Activated CD8-positive, alpha-beta memory T cell treated with anti-CD3 and anti-CD28 coated beads, Interleukin-2, amount 10 ng/mL, durations not matched to agents 7 days and 5 days (primary cell): ENCODE results near the gene PRSS53. TPM values are rescaled to one million over a fixed set of nuclear protein-coding genes. Genes with fewer than 3 reads are reported as not detected.

Experiments used
- ATAC-seq: fragments of 150-1000 bp; cut with Tn5 transposase; one replicate; pipeline ENCODE4 v1.10.0; 2021; ENCODE audit warnings: moderate library complexity
- CTCF ChIA-PET: fragments of 350-600 bp; sonication (Branson Sonifier 250); formaldehyde crosslinking; loops from one replicate; lab custom pipeline; 2021; ENCODE audit warnings: antibody characterized with exemption; lab: Charles Lee
- DNase-seq: peaks from one replicate; pipeline ENCODE4 v3.0.0-alpha.2; 2020
- H3K27ac Mint-ChIP-seq: one replicate; pipeline ENCODE4 v1.8.0; 2021; ENCODE audit warnings: mild to moderate bottlenecking, mixed read lengths
- H3K27me3 Mint-ChIP-seq: one replicate; pipeline ENCODE4 v1.8.0; 2021; ENCODE audit warnings: mixed read lengths
- H3K36me3 Mint-ChIP-seq: one replicate; pipeline ENCODE4 v1.8.0; 2021; ENCODE audit warnings: mild to moderate bottlenecking, mixed read lengths
- H3K4me1 Mint-ChIP-seq: one replicate; pipeline ENCODE4 v1.8.0; 2021; ENCODE audit warnings: mixed read lengths
- H3K4me3 Mint-ChIP-seq: one replicate; pipeline ENCODE4 v1.8.0; 2021; ENCODE audit warnings: mild to moderate bottlenecking, moderate library complexity, mixed read lengths
- H3K9me3 Mint-ChIP-seq: one replicate; pipeline ENCODE4 v1.8.0; 2022; ENCODE audit warnings: low read depth, mixed read lengths
- total RNA-seq, 2 experiments: library from RNA; stranded (reverse); gene quantifications; one replicate each; pipeline ENCODE4 v1.2.3, GENCODE V29; 2021

Gene PRSS53
- total RNA-seq, 2 experiments from 2014 or later: 5.3 to 6.6 TPM

- no peaks in the 10 kb centered on the region for H3K9me3 Mint-ChIP-seq
- H3K27ac Mint-ChIP-seq: no peak overlapping the region
- DNase-seq (no peak), ATAC-seq (no peak)
- H3K4me3 Mint-ChIP-seq: no peak overlapping the region
- peaks cover 11% of the 10 kb centered on the region for H3K4me1 Mint-ChIP-seq
- H3K36me3 Mint-ChIP-seq: peaks cover 10% of the 10 kb centered on the region
- no peaks in the 10 kb centered on the region for H3K27me3 Mint-ChIP-seq
- CTCF ChIA-PET: interaction anchor here (1.4 to 1.5 kb wide), 2 partner anchors 33 to 100 kb away, joined by 3 to 4 read pairs; partner anchors contain the start of genes HSD3B7 and KAT8
Observed at GRCh38 chr16:31084584-31085302, 4.0 kb downstream of the PRSS53 start.

GRCh38 chr16:31083981-31084380 lies 4.8 kb downstream of the PRSS53 start:
- no peak for ATAC-seq
- DNase-seq: no peak
- no peak overlapping the region for H3K4me3 Mint-ChIP-seq
- no peak overlapping the region for H3K27ac Mint-ChIP-seq
- H3K9me3 Mint-ChIP-seq: no peaks in the 10 kb centered on the region
- H3K4me1 Mint-ChIP-seq: peaks cover 19% of the 10 kb centered on the region
- CTCF ChIA-PET: interaction anchor here (1.4 kb wide), 1 partner anchor 99 kb away, joined by 4 read pairs; the partner anchor contains the start of gene HSD3B7
- no peaks in the 10 kb centered on the region for H3K27me3 Mint-ChIP-seq
- H3K36me3 Mint-ChIP-seq: peaks cover 13% of the 10 kb centered on the region

- no peak overlapping the region for H3K4me3 Mint-ChIP-seq
- CTCF ChIA-PET: no interaction called here
- no peaks in the 10 kb centered on the region for H3K27me3 Mint-ChIP-seq
- ATAC-seq: no peak
- peaks cover 23% of the 10 kb centered on the region for H3K4me1 Mint-ChIP-seq
- H3K36me3 Mint-ChIP-seq: peaks cover 17% of the 10 kb centered on the region
- no peak overlapping the region for H3K27ac Mint-ChIP-seq
- no peak for DNase-seq
- H3K9me3 Mint-ChIP-seq: no peaks in the 10 kb centered on the region
Observed at GRCh38 chr16:31083556-31083955, 5.2 kb downstream of the PRSS53 start.

GRCh38 chr16:31083081-31083480 lies 5.7 kb downstream of the PRSS53 start:
- Mint-ChIP-seq H3K36me3 (peaks cover 22% of the 10 kb centered on the region), H3K27me3 (no peaks in the 10 kb centered on the region), H3K4me1 (peaks cover 27% of the 10 kb centered on the region), H3K27ac (no peak overlapping the region), H3K9me3 (no peaks in the 10 kb centered on the region), H3K4me3 (no peak overlapping the region)
- ATAC-seq: no peak
- CTCF ChIA-PET: no interaction called here
- DNase-seq: no peak

GRCh38 chr16:31082368-31083045 lies 6.2 kb downstream of the PRSS53 start:
- CTCF ChIA-PET: no interaction called here
- no peak for DNase-seq
- H3K27ac Mint-ChIP-seq: peak overlapping the region; percentile 16
- H3K36me3 Mint-ChIP-seq: peaks cover 27% of the 10 kb centered on the region
- H3K9me3 Mint-ChIP-seq: no peaks in the 10 kb centered on the region
- H3K4me3 Mint-ChIP-seq: no peak overlapping the region
- peaks cover 31% of the 10 kb centered on the region for H3K4me1 Mint-ChIP-seq
- H3K27me3 Mint-ChIP-seq: no peaks in the 10 kb centered on the region
- ATAC-seq: no peak

- CTCF ChIA-PET: no interaction called here
- Mint-ChIP-seq H3K36me3 (peaks cover 29% of the 10 kb centered on the region), H3K27ac (peak overlapping the region; percentile 16)
Observed at GRCh38 chr16:31081428-31082351, 7.1 kb downstream of the PRSS53 start.

GRCh38 chr16:31080756-31081419 lies 7.9 kb downstream of the PRSS53 start:
- H3K27me3 Mint-ChIP-seq: no peaks in the 10 kb centered on the region
- peaks cover 29% of the 10 kb centered on the region for H3K36me3 Mint-ChIP-seq
- ATAC-seq (no peak), DNase-seq (no peak)
- CTCF ChIA-PET: interaction anchor here (1.6 kb wide), 1 partner anchor 13 kb away, joined by 3 read pairs; no protein-coding TSS in a partner anchor
- no peak overlapping the region for H3K27ac Mint-ChIP-seq
- H3K4me1 Mint-ChIP-seq: peaks cover 33% of the 10 kb centered on the region
- H3K9me3 Mint-ChIP-seq: no peaks in the 10 kb centered on the region
- no peak overlapping the region for H3K4me3 Mint-ChIP-seq

More at GRCh38 chr16:31081428-31082351, 7.1 kb downstream of the PRSS53 start:
- DNase-seq (no peak), ATAC-seq (no peak)
- Mint-ChIP-seq H3K4me3 (no peak overlapping the region), H3K27me3 (no peaks in the 10 kb centered on the region), H3K9me3 (no peaks in the 10 kb centered on the region), H3K4me1 (peaks cover 31% of the 10 kb centered on the region)

- CTCF ChIA-PET: interaction anchor here (1.0 to 1.6 kb wide), 3 partner anchors 12 to 95 kb away, joined by 3 read pairs; partner anchors contain the start of gene HSD3B7
Observed at GRCh38 chr16:31080035-31080629, 8.6 kb downstream of the PRSS53 start.

GRCh38 chr16:31079342-31079944 lies 9.3 kb downstream of the PRSS53 start:
- H3K9me3 Mint-ChIP-seq: no peaks in the 10 kb centered on the region
- peaks cover 29% of the 10 kb centered on the region for H3K36me3 Mint-ChIP-seq
- H3K27ac Mint-ChIP-seq: no peak overlapping the region
- peaks cover 45% of the 10 kb centered on the region for H3K4me1 Mint-ChIP-seq
- no peak for DNase-seq
- no peaks in the 10 kb centered on the region for H3K27me3 Mint-ChIP-seq
- no peak overlapping the region for H3K4me3 Mint-ChIP-seq
- ATAC-seq: no peak
- CTCF ChIA-PET: interaction anchor here (1.0 to 1.6 kb wide), 3 partner anchors 13 to 94 kb away, joined by 3 read pairs; partner anchors contain the start of gene HSD3B7

More at GRCh38 chr16:31080035-31080629, 8.6 kb downstream of the PRSS53 start:
- ATAC-seq: no peak
- H3K27me3 Mint-ChIP-seq: no peaks in the 10 kb centered on the region
- no peak overlapping the region for H3K4me3 Mint-ChIP-seq
- no peaks in the 10 kb centered on the region for H3K9me3 Mint-ChIP-seq
- H3K4me1 Mint-ChIP-seq: peaks cover 38% of the 10 kb centered on the region
- peaks cover 29% of the 10 kb centered on the region for H3K36me3 Mint-ChIP-seq
- H3K27ac Mint-ChIP-seq: no peak overlapping the region
- DNase-seq: no peak

- no peaks in the 10 kb centered on the region for H3K9me3 Mint-ChIP-seq
- no peaks in the 10 kb centered on the region for H3K27me3 Mint-ChIP-seq
- DNase-seq (no peak), ATAC-seq (no peak)
- no peak overlapping the region for H3K27ac Mint-ChIP-seq
- peaks cover 29% of the 10 kb centered on the region for H3K36me3 Mint-ChIP-seq
- no peak overlapping the region for H3K4me3 Mint-ChIP-seq
- H3K4me1 Mint-ChIP-seq: peaks cover 45% of the 10 kb centered on the region
- CTCF ChIA-PET: interaction anchor here (1.0 to 1.1 kb wide), 2 partner anchors 14 to 94 kb away, joined by 3 read pairs; partner anchors contain the start of gene HSD3B7
Observed at GRCh38 chr16:31078597-31079341, 10.0 kb downstream of the PRSS53 start.

GRCh38 chr16:31077592-31078396 lies 10.9 kb downstream of the PRSS53 start:
- Mint-ChIP-seq H3K9me3 (no peaks in the 10 kb centered on the region), H3K36me3 (peaks cover 29% of the 10 kb centered on the region), H3K4me1 (peaks cover 45% of the 10 kb centered on the region), H3K27ac (no peak overlapping the region), H3K4me3 (no peak overlapping the region), H3K27me3 (no peaks in the 10 kb centered on the region)
- ATAC-seq (no peak), DNase-seq (no peak)
- CTCF ChIA-PET: no interaction called here
